Umbilical cord (tissue), 2 donors: ENCODE data around the gene IQCE. TPM values are rescaled to one million over a fixed set of nuclear protein-coding genes. Genes with fewer than 3 reads are reported as not detected.

Source experiments
- DNase-seq: peaks from one replicate; pipeline ENCODE4 v3.0.0-alpha.2; 2015; ENCODE audit warnings: low spot score
- total RNA-seq: library from RNA; depleted of rRNA; stranded (reverse); fragments of >200 nt; gene quantifications from one replicate; pipeline ENCODE4 v1.2.3, GENCODE V29; 2014; ENCODE audit warnings: low replicate concordance; ENCODE audit not compliant: insufficient read depth

The IQCE gene
- total RNA-seq, 1 donor from 2014 or later = 5.1 TPM

DNA sequence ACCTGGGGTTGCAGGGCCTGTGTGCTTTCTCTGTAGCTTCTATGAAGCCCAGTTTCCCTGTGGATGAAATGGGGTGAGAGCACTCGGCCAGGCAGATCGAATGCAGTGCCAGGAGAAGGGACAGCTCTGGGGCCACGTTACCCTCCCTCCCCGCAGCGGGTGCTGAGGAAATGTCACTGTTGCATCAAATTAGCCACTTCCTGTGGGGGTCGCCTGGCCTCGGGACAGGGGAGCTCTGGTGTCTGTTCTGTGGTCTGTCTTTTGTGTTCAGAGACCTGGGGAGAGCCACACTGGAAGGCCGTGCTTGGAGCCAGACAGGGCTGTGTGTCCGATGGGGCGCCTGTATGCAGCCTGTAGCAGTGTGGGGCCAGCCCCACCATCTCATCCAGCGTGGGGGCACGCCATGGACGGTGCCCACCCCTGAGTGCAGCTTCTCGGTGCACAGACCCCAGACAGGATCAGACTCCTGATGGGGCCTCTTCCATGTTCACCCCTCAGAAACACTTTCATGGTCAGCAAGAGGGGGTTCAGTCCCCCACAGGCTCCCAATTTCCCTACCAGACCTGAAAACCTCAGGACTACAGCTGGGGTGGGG lies 86.6 kb downstream of the IQCE start:
- no peak for DNase-seq

GRCh38 chr7:2646336-2646679 lies 87.5 kb downstream of the IQCE start:
- DNase-seq = no peak

GRCh38 chr7:2646680-2647571 lies 88.1 kb downstream of the IQCE start:
- no peak for DNase-seq

- no peak for DNase-seq
Observed at GRCh38 chr7:2647594-2648172, 88.9 kb downstream of the IQCE start.

GRCh38 chr7:2649139-2649838 lies 90.5 kb downstream of the IQCE start:
- no peak for DNase-seq

GRCh38 chr7:2649991-2650390 lies 91.2 kb downstream of the IQCE start:
- DNase-seq = no peak

- no peak for DNase-seq
Observed at GRCh38 chr7:2650451-2650850, 91.7 kb downstream of the IQCE start.

- no peak for DNase-seq
Observed at GRCh38 chr7:2651336-2651735, 92.6 kb downstream of the IQCE start.

DNA sequence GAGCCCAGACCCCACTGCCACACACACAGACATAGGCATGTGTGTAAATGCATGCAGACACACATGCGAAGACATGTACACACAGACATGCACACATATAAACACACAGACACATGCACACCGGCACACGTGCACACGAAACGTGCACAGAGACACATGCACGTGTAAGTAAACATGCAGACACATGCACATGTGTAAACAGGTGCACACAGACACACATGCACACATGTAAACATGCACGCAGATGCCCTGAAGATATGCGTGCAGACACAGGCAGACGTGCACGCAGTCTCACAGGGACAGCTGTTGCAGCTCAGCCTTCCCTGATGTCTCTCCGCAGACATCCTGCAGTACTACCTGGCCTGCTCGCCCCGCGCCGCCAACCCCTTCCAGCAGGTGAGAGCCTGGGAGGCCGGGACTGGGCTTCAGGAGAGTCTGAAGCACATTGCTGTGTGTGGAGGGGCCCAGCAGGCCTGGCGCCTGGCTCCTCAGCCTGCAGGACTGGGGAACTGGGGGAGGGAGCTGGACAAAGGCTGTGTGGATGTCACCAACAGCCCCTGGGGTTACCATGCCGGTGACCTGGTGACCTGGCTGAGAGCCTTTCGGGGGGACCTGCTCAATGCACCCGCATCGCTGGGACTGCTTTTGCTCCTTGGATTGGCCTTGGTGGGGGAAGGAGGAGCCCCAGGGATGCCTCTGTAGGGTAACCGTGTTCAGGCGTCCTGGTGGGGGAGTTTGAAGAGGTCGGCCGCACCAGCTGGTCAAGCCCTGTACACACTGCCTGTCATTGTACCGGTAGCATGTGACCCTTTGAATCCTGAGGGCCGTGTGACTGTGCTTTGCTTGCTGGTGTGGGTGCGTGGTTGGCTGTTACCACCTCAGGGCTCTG lies 93.3 kb downstream of the IQCE start:
- no peak for DNase-seq

DNA sequence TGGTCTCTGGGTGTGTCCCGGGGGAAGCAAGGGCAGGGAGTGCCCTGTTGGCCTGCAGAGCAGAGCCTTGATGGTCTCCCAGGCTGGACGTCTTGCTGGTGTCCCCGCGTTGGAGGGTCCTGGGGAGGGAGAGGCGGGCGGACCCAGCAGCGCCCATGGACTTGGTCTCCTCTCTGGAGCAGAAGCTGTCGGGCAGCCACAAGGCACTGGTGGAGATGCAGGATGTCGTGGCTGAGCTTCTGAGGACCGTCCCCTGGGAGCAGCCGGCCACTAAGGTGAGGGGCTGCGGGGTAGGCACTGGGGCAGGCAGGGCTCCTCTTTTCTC lies 93.9 kb downstream of the IQCE start:
- DNase-seq = no peak

DNA sequence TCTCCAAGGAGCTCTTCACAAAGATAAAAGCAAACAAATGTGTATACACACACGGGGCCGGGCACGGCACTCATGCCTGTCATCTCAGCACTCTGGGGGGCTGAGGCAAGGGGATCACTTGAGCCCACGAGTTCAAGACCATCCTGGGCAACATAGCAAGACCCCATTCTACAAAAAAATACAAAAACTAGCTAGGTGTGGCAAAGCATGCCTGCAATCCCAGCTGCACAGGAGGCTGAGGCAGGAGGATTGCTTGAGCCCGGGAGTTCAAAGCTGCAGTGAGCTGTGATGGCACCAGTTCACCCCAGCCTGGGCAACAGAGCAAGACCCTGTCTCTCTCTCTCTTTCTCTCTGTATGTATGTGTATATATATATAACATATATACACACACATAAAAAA lies 95.3 kb downstream of the IQCE start:
- no peak for DNase-seq

DNA sequence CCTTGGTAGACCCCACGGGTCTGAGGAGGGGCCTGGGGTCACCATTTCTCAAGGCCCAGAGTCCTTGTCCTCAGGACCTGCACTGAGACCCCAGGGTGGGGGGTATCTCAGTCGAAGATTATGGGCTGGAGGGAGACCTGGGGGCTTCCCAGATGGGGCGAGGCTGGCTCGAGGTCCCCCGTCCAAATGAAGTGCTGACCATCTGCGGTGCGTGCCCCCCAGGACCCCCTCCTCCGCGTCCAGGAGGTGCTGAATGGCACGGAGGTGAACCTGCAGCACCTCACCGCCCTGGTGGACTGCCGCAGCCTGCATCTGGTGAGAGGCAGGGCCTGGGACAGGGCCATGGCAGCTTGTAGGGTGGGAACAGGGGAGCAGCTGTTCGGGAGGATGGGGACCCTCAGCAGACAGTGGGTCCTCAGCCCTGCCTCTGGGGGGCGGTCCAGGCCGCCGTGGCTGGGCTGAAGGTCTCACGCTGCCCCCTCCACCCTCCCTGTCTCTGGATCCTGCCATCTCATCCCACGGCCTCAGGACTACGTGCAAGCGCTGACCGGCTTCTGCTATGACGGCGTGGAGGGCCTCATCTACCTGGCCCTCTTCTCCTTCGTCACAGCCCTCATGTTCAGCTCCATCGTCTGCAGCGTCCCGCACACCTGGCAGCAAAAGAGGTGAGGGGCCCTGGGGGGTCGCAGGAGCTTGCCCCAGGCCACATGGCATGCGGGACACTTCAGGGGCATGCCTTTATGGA lies 97.3 kb downstream of the IQCE start:
- DNase-seq = no peak

DNA sequence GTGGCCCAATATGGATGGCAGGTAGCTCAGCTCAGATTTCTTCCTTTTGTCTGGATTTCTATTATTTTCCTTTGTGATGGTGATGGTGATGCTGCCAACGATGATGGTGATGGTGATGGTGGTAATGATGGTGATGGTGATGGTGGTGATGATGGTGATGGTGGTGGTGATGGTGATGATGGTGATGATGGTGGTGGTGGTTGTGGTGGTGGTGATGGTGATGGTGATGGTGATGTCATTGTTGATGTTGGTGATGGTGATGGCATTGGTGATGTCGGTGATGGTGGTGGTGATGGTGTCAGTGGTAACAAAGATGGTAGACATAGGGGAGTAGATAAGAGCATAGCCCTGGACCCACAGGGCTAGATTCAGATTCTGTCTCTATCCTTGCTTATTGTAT lies 98.4 kb downstream of the IQCE start:
- no peak for DNase-seq

GRCh38 chr7:2657920-2658671 lies 99.3 kb downstream of the IQCE start:
- no peak for DNase-seq

GRCh38 chr7:2658941-2659340 lies 100.2 kb downstream of the IQCE start:
- DNase-seq = no peak

GRCh38 chr7:2659556-2660358 lies 101.0 kb downstream of the IQCE start:
- DNase-seq = no peak

DNA sequence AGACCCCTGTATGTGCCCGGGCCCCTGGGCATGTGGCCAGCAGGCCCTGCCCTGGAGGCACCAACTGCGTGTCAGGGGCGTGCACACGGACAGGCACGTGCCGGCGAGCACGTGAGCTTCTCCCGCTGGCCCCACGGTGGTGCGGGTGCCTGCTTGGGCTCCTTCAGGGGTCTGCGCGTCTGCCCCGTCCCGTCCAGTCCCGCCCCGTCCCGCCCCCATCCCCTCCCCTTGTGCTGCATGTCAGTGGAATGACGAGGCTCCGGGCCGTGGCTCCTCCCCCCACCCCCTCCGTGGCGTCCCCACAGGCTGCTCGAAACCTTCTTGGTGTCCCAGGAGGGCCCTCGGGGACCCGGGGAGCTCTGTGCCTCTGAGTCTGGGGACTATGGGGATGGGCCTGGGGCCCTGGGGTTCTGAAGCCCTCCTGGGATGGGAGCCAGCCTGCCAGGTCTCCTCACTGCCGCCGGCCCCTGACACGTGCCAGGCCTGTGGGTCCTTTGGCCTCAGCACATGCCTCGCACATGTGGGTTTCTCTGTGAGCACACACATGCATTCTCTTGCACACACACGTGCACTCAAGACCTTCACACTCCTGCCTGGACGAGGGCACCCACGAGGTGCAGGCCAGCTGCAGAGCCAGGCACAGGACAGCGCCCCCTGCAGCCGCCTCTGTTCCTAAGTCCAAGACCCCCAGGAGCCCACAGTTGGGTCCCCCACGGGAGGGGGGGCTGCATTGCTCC lies 101.7 kb downstream of the IQCE start:
- DNase-seq = no peak

- DNase-seq = no peak
Observed at GRCh38 chr7:2661096-2661449, 102.3 kb downstream of the IQCE start.
